ENCODE data around the gene TMEM232. TPM values are rescaled to one million over a fixed set of nuclear protein-coding genes. Genes with fewer than 3 reads are reported as not detected.
A peak's percentile ranks its signal among the peaks of the same experiment; 100 is the strongest.

TMEM232 gene
- total and polyA plus RNA-seq, 4 experiments from 2014 or later, result 0.40 to 2.2 (median 1.7) TPM; not detected in 1

GRCh38 chr5:110653231-110653970 is 73.1 kb downstream of the TMEM232 start:
- Histone ChIP-seq H3K9me3 (ENCODE audit: control insufficient read depth in 1 of 2, low read length in 2 of 2) (no peaks in the 10 kb centered on the region), H3K4me1 (ENCODE audit: insufficient read depth, low read length) (no peaks in the 10 kb centered on the region), H3K27me3 (ENCODE audit: insufficient read depth, low read length) (no peaks in the 10 kb centered on the region), H3K27ac (ENCODE audit: low read depth, low read length) (no peak overlapping the region), H3K36me3 (ENCODE audit: insufficient read depth, low read length) (no peaks in the 10 kb centered on the region), H3K4me3 (ENCODE audit: low read length in 2 of 2) (no peak overlapping the region)
- ChIA-PET POLR2A (ENCODE audit: partially characterized antibody) (no interaction called here), CTCF (ENCODE audit: partially characterized antibody) (no interaction called here)
- Mint-ChIP-seq H3K36me3 (no peaks in the 10 kb centered on the region), H3K9me3 (peaks cover 0 to 6% (median 3%) of the 10 kb centered on the region in 8 donors), H3K4me3 (no peak overlapping the region), H3K27me3 (no peaks in the 10 kb centered on the region), H3K4me1 (peaks cover 0 to 3% (median under 1%) of the 10 kb centered on the region in 4 donors), H3K27ac (no peak overlapping the region)
- intact Hi-C loops (cut with micrococcal nuclease), result no loop called here
- no peak for DNase-seq

GRCh38 chr5:110651507-110651906 is 75.0 kb downstream of the TMEM232 start:
- intact Hi-C loops (cut with micrococcal nuclease), result no loop called here
- Histone ChIP-seq H3K27me3 (ENCODE audit: insufficient read depth, low read length) (no peaks in the 10 kb centered on the region), H3K27ac (ENCODE audit: low read depth, low read length) (no peak overlapping the region), H3K9me3 (ENCODE audit: control insufficient read depth in 1 of 2, low read length in 2 of 2) (no peaks in the 10 kb centered on the region), H3K4me3 (ENCODE audit: low read length in 2 of 2) (no peak overlapping the region), H3K4me1 (ENCODE audit: insufficient read depth, low read length) (no peaks in the 10 kb centered on the region), H3K36me3 (ENCODE audit: insufficient read depth, low read length) (no peaks in the 10 kb centered on the region)
- no peaks in the 10 kb centered on the region for H3K27me3 Mint-ChIP-seq
- no peaks in the 10 kb centered on the region for H3K4me1 Mint-ChIP-seq
- DNase-seq, result no peak
- no peaks in the 10 kb centered on the region for H3K36me3 Mint-ChIP-seq
- ChIA-PET CTCF (ENCODE audit: partially characterized antibody) (no interaction called here), POLR2A (ENCODE audit: partially characterized antibody) (no interaction called here)
- no peak overlapping the region for H3K4me3 Mint-ChIP-seq
- H3K9me3 Mint-ChIP-seq, result peaks cover 0 to 6% (median 3%) of the 10 kb centered on the region in 8 donors
- H3K27ac Mint-ChIP-seq, result no peak overlapping the region

GRCh38 chr5:110644357-110644756 is 82.1 kb downstream of the TMEM232 start:
- ChIA-PET CTCF (ENCODE audit: partially characterized antibody) (no interaction called here), POLR2A (ENCODE audit: partially characterized antibody) (no interaction called here)
- H3K27ac ChIP-seq (ENCODE audit: low read depth, low read length), result no peak overlapping the region
- peaks cover 0 to 1% (median 0%) of the 10 kb centered on the region in 4 donors for H3K4me1 Mint-ChIP-seq
- no peaks in the 10 kb centered on the region for H3K36me3 Mint-ChIP-seq
- peaks cover 0 to 5% of the 10 kb centered on the region in 2 donors for H3K27me3 Mint-ChIP-seq
- intact Hi-C loops (cut with micrococcal nuclease), result no loop called here
- H3K4me3 Mint-ChIP-seq, result no peak overlapping the region
- no peaks in the 10 kb centered on the region for H3K27me3 ChIP-seq (ENCODE audit: insufficient read depth, low read length)
- H3K4me1 ChIP-seq (ENCODE audit: insufficient read depth, low read length), result peaks cover under 1% of the 10 kb centered on the region
- no peak overlapping the region for H3K4me3 ChIP-seq (ENCODE audit: low read length in 2 of 2)
- DNase-seq, result no peak
- H3K36me3 ChIP-seq (ENCODE audit: insufficient read depth, low read length), result no peaks in the 10 kb centered on the region
- H3K9me3 Mint-ChIP-seq, result peaks cover 0 to 6% (median 0%) of the 10 kb centered on the region in 8 donors
- H3K27ac Mint-ChIP-seq, result no peak overlapping the region
- no peaks in the 10 kb centered on the region for H3K9me3 ChIP-seq (ENCODE audit: control insufficient read depth in 1 of 2, low read length in 2 of 2)

- Mint-ChIP-seq H3K27ac (peak overlapping the region in 2 of 7 donors; percentile 1 to 36), H3K36me3 (no peaks in the 10 kb centered on the region), H3K4me1 (peaks cover 0 to 11% (median 4%) of the 10 kb centered on the region in 4 donors), H3K4me3 (no peak overlapping the region), H3K27me3 (peaks cover 0 to 5% of the 10 kb centered on the region in 2 donors), H3K9me3 (peaks cover 0 to 3% (median 0%) of the 10 kb centered on the region in 8 donors)
- CTCF ChIA-PET (ENCODE audit: partially characterized antibody), result interaction anchor here (0.8 kb wide), 1 partner anchor 11 kb away, joined by 3 read pairs; no protein-coding TSS in a partner anchor
- Histone ChIP-seq H3K4me3 (ENCODE audit: low read length in 2 of 2) (no peak overlapping the region), H3K27ac (ENCODE audit: low read depth, low read length) (no peak overlapping the region), H3K27me3 (ENCODE audit: insufficient read depth, low read length) (no peaks in the 10 kb centered on the region), H3K36me3 (ENCODE audit: insufficient read depth, low read length) (no peaks in the 10 kb centered on the region), H3K4me1 (ENCODE audit: insufficient read depth, low read length) (peaks cover 3% of the 10 kb centered on the region), H3K9me3 (ENCODE audit: control insufficient read depth in 1 of 2, low read length in 2 of 2) (no peaks in the 10 kb centered on the region)
- DNase-seq, result no peak
- intact Hi-C loops (cut with micrococcal nuclease), result no loop called here
- POLR2A ChIA-PET (ENCODE audit: partially characterized antibody), result no interaction called here
Observed at GRCh38 chr5:110638970-110639902, 87.2 kb downstream of the TMEM232 start.

- no peaks in the 10 kb centered on the region for H3K36me3 ChIP-seq (ENCODE audit: insufficient read depth, low read length)
- H3K4me3 ChIP-seq (ENCODE audit: low read length in 2 of 2), result no peak overlapping the region
- H3K9me3 ChIP-seq (ENCODE audit: control insufficient read depth in 1 of 2, low read length in 2 of 2), result no peaks in the 10 kb centered on the region
- peaks cover 0 to 6% (median 1%) of the 10 kb centered on the region in 8 donors for H3K9me3 Mint-ChIP-seq
- ChIA-PET POLR2A (ENCODE audit: partially characterized antibody) (no interaction called here), CTCF (ENCODE audit: partially characterized antibody) (no interaction called here)
- H3K4me1 Mint-ChIP-seq, result peaks cover 0 to 11% (median 4%) of the 10 kb centered on the region in 4 donors
- no peaks in the 10 kb centered on the region for H3K36me3 Mint-ChIP-seq
- peaks cover 3% of the 10 kb centered on the region for H3K4me1 ChIP-seq (ENCODE audit: insufficient read depth, low read length)
- intact Hi-C loops (cut with micrococcal nuclease), result no loop called here
- H3K27ac ChIP-seq (ENCODE audit: low read depth, low read length), result no peak overlapping the region
- H3K27me3 Mint-ChIP-seq, result peaks cover 0 to under 1% of the 10 kb centered on the region in 2 donors
- no peak overlapping the region for H3K4me3 Mint-ChIP-seq
- H3K27me3 ChIP-seq (ENCODE audit: insufficient read depth, low read length), result no peaks in the 10 kb centered on the region
- H3K27ac Mint-ChIP-seq, result no peak overlapping the region
- no peak for DNase-seq
Observed at GRCh38 chr5:110634475-110634874, 92.0 kb downstream of the TMEM232 start.

- Histone ChIP-seq H3K36me3 (ENCODE audit: insufficient read depth, low read length) (no peaks in the 10 kb centered on the region), H3K9me3 (ENCODE audit: control insufficient read depth in 1 of 2, low read length in 2 of 2) (no peaks in the 10 kb centered on the region), H3K4me3 (ENCODE audit: low read length in 2 of 2) (no peak overlapping the region), H3K4me1 (ENCODE audit: insufficient read depth, low read length) (no peaks in the 10 kb centered on the region), H3K27ac (ENCODE audit: low read depth, low read length) (no peak overlapping the region), H3K27me3 (ENCODE audit: insufficient read depth, low read length) (no peaks in the 10 kb centered on the region)
- Mint-ChIP-seq H3K27ac (no peak overlapping the region), H3K36me3 (no peaks in the 10 kb centered on the region), H3K4me1 (no peaks in the 10 kb centered on the region), H3K4me3 (no peak overlapping the region), H3K9me3 (peaks cover 0 to 6% (median 1%) of the 10 kb centered on the region in 8 donors), H3K27me3 (peaks cover 1 to 2% of the 10 kb centered on the region in 2 donors)
- intact Hi-C loops (cut with micrococcal nuclease), result no loop called here
- ChIA-PET CTCF (ENCODE audit: partially characterized antibody) (interaction anchor here (1.0 kb wide), 1 partner anchor 1041 kb away, joined by 3 read pairs; no protein-coding TSS in a partner anchor), POLR2A (ENCODE audit: partially characterized antibody) (no interaction called here)
- no peak for DNase-seq
Observed at GRCh38 chr5:110631236-110631635, 95.2 kb downstream of the TMEM232 start.

- Histone ChIP-seq H3K27ac (ENCODE audit: low read depth, low read length) (no peak overlapping the region), H3K4me1 (ENCODE audit: insufficient read depth, low read length) (no peaks in the 10 kb centered on the region), H3K27me3 (ENCODE audit: insufficient read depth, low read length) (no peaks in the 10 kb centered on the region), H3K4me3 (ENCODE audit: low read length in 2 of 2) (no peak overlapping the region), H3K36me3 (ENCODE audit: insufficient read depth, low read length) (no peaks in the 10 kb centered on the region), H3K9me3 (ENCODE audit: control insufficient read depth in 1 of 2, low read length in 2 of 2) (no peaks in the 10 kb centered on the region)
- no peak for DNase-seq
- Mint-ChIP-seq H3K27me3 (peaks cover 1 to 2% of the 10 kb centered on the region in 2 donors), H3K4me1 (no peaks in the 10 kb centered on the region), H3K4me3 (no peak overlapping the region), H3K9me3 (peaks cover 0 to 6% (median 1%) of the 10 kb centered on the region in 8 donors), H3K36me3 (no peaks in the 10 kb centered on the region), H3K27ac (no peak overlapping the region)
- ChIA-PET CTCF (ENCODE audit: partially characterized antibody) (interaction anchor here (1.0 kb wide), 1 partner anchor 1040 kb away, joined by 3 read pairs; no protein-coding TSS in a partner anchor), POLR2A (ENCODE audit: partially characterized antibody) (no interaction called here)
- intact Hi-C loops (cut with micrococcal nuclease), result no loop called here
Observed at GRCh38 chr5:110630350-110630749, 96.1 kb downstream of the TMEM232 start.

Measured in CD4-positive, alpha-beta memory T cell (primary cell).